GM23338 (cell line): ENCODE results near the gene MYCBPAP. TPM values are rescaled to one million over a fixed set of nuclear protein-coding genes. Genes with fewer than 3 reads are reported as not detected.

Experiments used
- ATAC-seq: fragments of 200-7000 bp; cut with Tn5 transposase; 3 replicates; pipeline ENCODE4 v1.9.1; 2020
- DNase-seq: peaks from one replicate; pipeline ENCODE4 v3.0.0-alpha.2; 2015; ENCODE audit warnings: low spot score
- H2AFZ ChIP-seq: fragments of 200-600 bp; sonication (generic); 2 replicates; pipeline ENCODE4 v1.8.0; 2016; ENCODE audit warnings: antibody characterized with exemption, mild to moderate bottlenecking, moderate library complexity
- H3F3A ChIP-seq: fragments of 200-600 bp; sonication (generic); replicated peaks from 2 replicates; pipeline ENCODE4 v1.8.0; 2017; ENCODE audit warnings: antibody characterized with exemption, mixed run types, low read depth
- H3K27ac ChIP-seq: fragments of 200-600 bp; sonication (generic); 2 replicates; pipeline ENCODE4 v1.6.1; 2016; ENCODE audit warnings: low read depth
- H3K27me3 ChIP-seq: fragments of 200-600 bp; sonication (generic); 2 replicates; pipeline ENCODE4 v1.8.0; 2016; ENCODE audit warnings: mild to moderate bottlenecking, mixed run types, moderate library complexity; ENCODE audit not compliant: insufficient read depth
- H3K36me3 ChIP-seq: fragments of 200-600 bp; sonication (generic); 2 replicates; pipeline ENCODE4 v1.8.0; 2016; ENCODE audit warnings: mild to moderate bottlenecking; ENCODE audit not compliant: insufficient read depth
- H3K4me1 ChIP-seq: fragments of 200-600 bp; sonication (generic); 2 replicates; pipeline ENCODE4 v1.8.0; 2016; ENCODE audit warnings: mild to moderate bottlenecking, moderate library complexity; ENCODE audit not compliant: insufficient read depth
- H3K4me2 ChIP-seq: fragments of 200-600 bp; sonication (generic); 2 replicates; pipeline ENCODE4 v1.7.1; 2017; ENCODE audit warnings: mixed run types
- H3K4me3 ChIP-seq: fragments of 200-600 bp; sonication (generic); 2 replicates; pipeline ENCODE4 v1.6.1; 2016; ENCODE audit warnings: mixed run types
- H3K79me2 ChIP-seq: fragments of 200-600 bp; sonication (generic); replicated peaks from 2 replicates; pipeline ENCODE4 v1.8.0; 2017; ENCODE audit warnings: mild to moderate bottlenecking; ENCODE audit not compliant: insufficient read depth
- H3K9me2 ChIP-seq: fragments of 200-600 bp; sonication (generic); 2 replicates; pipeline ENCODE4 v1.8.0; 2017; ENCODE audit not compliant: insufficient read depth
- H4K20me1 ChIP-seq: fragments of 200-600 bp; sonication (generic); replicated peaks from 2 replicates; pipeline ENCODE4 v1.8.0; 2017; ENCODE audit warnings: mild to moderate bottlenecking; ENCODE audit not compliant: insufficient read depth
- H3K27ac Mint-ChIP-seq: 2 replicates; pipeline ENCODE4 v1.8.0; 2020; ENCODE audit warnings: inconsistent platforms, mild to moderate bottlenecking, moderate library complexity, mixed read lengths
- H3K27me3 Mint-ChIP-seq: 3 replicates; pipeline ENCODE4 v1.8.0; 2022; ENCODE audit warnings: low read depth, mild to moderate bottlenecking, moderate library complexity, mixed read lengths, inconsistent platforms; ENCODE audit not compliant: insufficient read depth, poor library complexity
- H3K36me3 Mint-ChIP-seq: 3 replicates; pipeline ENCODE4 v1.8.0; 2021; ENCODE audit warnings: low read depth, mild to moderate bottlenecking, inconsistent platforms, moderate library complexity, mixed read lengths
- H3K4me1 Mint-ChIP-seq: 3 replicates; pipeline ENCODE4 v1.8.0; 2020; ENCODE audit warnings: mild to moderate bottlenecking, inconsistent platforms, mixed read lengths
- H3K4me3 Mint-ChIP-seq: 3 replicates; pipeline ENCODE4 v1.8.0; 2021; ENCODE audit warnings: moderate library complexity, mild to moderate bottlenecking, inconsistent platforms, mixed read lengths
- H3K9me3 Mint-ChIP-seq: 3 replicates; pipeline ENCODE4 v1.8.0; 2020; ENCODE audit warnings: moderate library complexity, mild to moderate bottlenecking, inconsistent platforms, mixed read lengths
- ETS1 ChIP-seq: IDR thresholded peaks from 2 replicates; pipeline ENCODE4 v1.6.1; 2016; ENCODE audit warnings: antibody characterized with exemption
- EZH2 ChIP-seq: fragments of 200-600 bp; sonication (generic); IDR thresholded peaks from one replicate; pipeline ENCODE4 v1.8.0; 2017; ENCODE audit warnings: antibody characterized with exemption, mild to moderate bottlenecking, low read depth; ENCODE audit not compliant: unreplicated experiment
- EZH2phosphoT487 ChIP-seq: fragments of 200-600 bp; sonication (generic); IDR thresholded peaks from one replicate; pipeline ENCODE4 v1.8.1; 2018; ENCODE audit warnings: antibody characterized with exemption; ENCODE audit not compliant: unreplicated experiment
- POLR2AphosphoS5 ChIP-seq: IDR thresholded peaks from 2 replicates; pipeline ENCODE4 v1.6.1; 2016; ENCODE audit warnings: antibody characterized with exemption, low read depth
- REST ChIP-seq: IDR thresholded peaks from one replicate; pipeline ENCODE4 v1.6.1; 2018; ENCODE audit warnings: antibody characterized with exemption; ENCODE audit not compliant: unreplicated experiment
- STAT1 ChIP-seq: IDR thresholded peaks from one replicate; pipeline ENCODE4 v1.6.1; 2016; ENCODE audit warnings: antibody characterized with exemption; ENCODE audit not compliant: unreplicated experiment
- ZNF114 ChIP-seq: fragments of 250-450 bp; sonication (Bioruptor Pico); IDR thresholded peaks from 2 replicates; pipeline ENCODE4 v1.5.0; 2020; ENCODE audit warnings: mild to moderate bottlenecking, moderate library complexity
- polyA plus RNA-seq: library from polyadenylated mRNA; unstranded; fragments of >200 nt; fragmentation: Nextera tagmentation; extraction: Ambion mirVana; gene quantifications from 2 replicates; pipeline ENCODE4 v1.2.1, GENCODE V29; 2016
- total RNA-seq: library from RNA; depleted of rRNA; stranded (reverse); fragments of >200 nt; shearing (Covaris generic); gene quantifications from 2 replicates; pipeline ENCODE4 v1.2.3, GENCODE V29; 2014

The MYCBPAP gene
- total and polyA plus RNA-seq, 2 experiments from 2014 or later, result 0.63 to 1.7 TPM

- DNase-seq, result no peak
Measured at GRCh38 chr17:50470426-50470825, 37.8 kb upstream of the MYCBPAP start.

GRCh38 chr17:50471009-50471905, 37.0 kb upstream of the MYCBPAP start:
- Histone ChIP-seq H3K27ac (no peak overlapping the region), H3K27me3 (peaks cover 42% of the 10 kb centered on the region), H3K36me3 (no peaks in the 10 kb centered on the region), H3K9me2 (no peaks in the 10 kb centered on the region), H3F3A (0 out of 2 replicates have a peak, but pooled peaks cover 4% of the 10 kb centered on the region), H4K20me1 (peaks cover 7% of the 10 kb centered on the region; the same call in 1 of the 2 replicates), H3K4me2 (no peak overlapping the region), H3K79me2 (no peaks in the 10 kb centered on the region), H3K4me1 (peaks cover 16% of the 10 kb centered on the region; the same call in 1 of the 2 replicates), H3K4me3 (no peak overlapping the region), H2AFZ (no peak overlapping the region)
- Mint-ChIP-seq H3K4me3 (no peak overlapping the region), H3K27me3 (peaks cover 36% of the 10 kb centered on the region), H3K27ac (no peak overlapping the region), H3K36me3 (peaks cover 4% of the 10 kb centered on the region; the same call in 1 of the 3 replicates), H3K9me3 (no peaks in the 10 kb centered on the region; the same call in 2 of the 3 replicates), H3K4me1 (peaks cover 22% of the 10 kb centered on the region)
- DNase-seq, result no peak
- ATAC-seq, result no peak
- TF ChIP-seq EZH2phosphoT487, result no peak
- TF ChIP-seq ETS1, result no peak
- TF ChIP-seq REST, result no peak
- no peak for TF ChIP-seq ZNF114 (CRISPR knock-in tag)
- TF ChIP-seq POLR2AphosphoS5, result no peak
- TF ChIP-seq EZH2, result no peak

More at GRCh38 chr17:50470426-50470825, 37.8 kb upstream of the MYCBPAP start:
- peaks cover 21% of the 10 kb centered on the region for H3K4me1 Mint-ChIP-seq
- peaks cover 4% of the 10 kb centered on the region; the same call in 1 of the 3 replicates for H3K36me3 Mint-ChIP-seq
- no peak for TF ChIP-seq STAT1
- Histone ChIP-seq H3K4me1 (peaks cover 16% of the 10 kb centered on the region; the same call in 1 of the 2 replicates), H3K9me2 (no peaks in the 10 kb centered on the region), H3K27me3 (peaks cover 36% of the 10 kb centered on the region), H2AFZ (no peak overlapping the region), H3F3A (0 out of 2 replicates have a peak, but pooled peaks cover 4% of the 10 kb centered on the region), H4K20me1 (peaks cover 7% of the 10 kb centered on the region; the same call in 1 of the 2 replicates), H3K79me2 (no peaks in the 10 kb centered on the region), H3K4me2 (no peak overlapping the region), H3K27ac (no peak overlapping the region), H3K36me3 (no peaks in the 10 kb centered on the region), H3K4me3 (no peak overlapping the region)
- no peak for ATAC-seq
- H3K9me3 Mint-ChIP-seq, result no peaks in the 10 kb centered on the region; the same call in 2 of the 3 replicates
- no peak overlapping the region for H3K27ac Mint-ChIP-seq
- no peak overlapping the region for H3K4me3 Mint-ChIP-seq
- H3K27me3 Mint-ChIP-seq, result peaks cover 37% of the 10 kb centered on the region
